HepG2 (cell line): ENCODE results near the gene ZNF821. TPM values are rescaled to one million over a fixed set of nuclear protein-coding genes. Genes with fewer than 3 reads are reported as not detected.
A peak's percentile ranks its signal among the peaks of the same experiment; 100 is the strongest.

Source experiments
- ATF1 ChIP-seq: IDR thresholded peaks from 2 replicates; pipeline ENCODE4 v1.6.1; 2016; ENCODE audit warnings: mild to moderate bottlenecking, control low read depth
- DPF2 ChIP-seq: sonication (generic); formaldehyde crosslinking; IDR thresholded peaks from 2 replicates; pipeline ENCODE4 v1.4.0; 2020; ENCODE audit warnings: mild to moderate bottlenecking, low read depth, missing genetic modification reagents, borderline replicate concordance
- HOXA7 ChIP-seq: sonication (generic); formaldehyde crosslinking; IDR thresholded peaks from 2 replicates; pipeline ENCODE4 v1.8.1; 2022; ENCODE audit warnings: mild to moderate bottlenecking, missing genetic modification reagents, moderate library complexity
- IKZF1 ChIP-seq: fragments of 450-650 bp; IDR thresholded peaks from 2 replicates; pipeline ENCODE4 v1.7.1; 2016
- KAT8 ChIP-seq: IDR thresholded peaks from 2 replicates; pipeline ENCODE4 v1.6.1; 2016; ENCODE audit warnings: missing genetic modification reagents, missing compliant biosample characterization
- NFE2L2 ChIP-seq: fragments of 150-350 bp; IDR thresholded peaks from 2 replicates; pipeline ENCODE4 v1.6.1; 2014; ENCODE audit warnings: low read length
- TCF12 ChIP-seq, 2 experiments: fragments of 450-650 bp in 1 of 2; sonication (generic) in 1 of 2; formaldehyde crosslinking in 1 of 2; IDR thresholded peaks; 2 replicates each; pipeline versions ENCODE4 v1.6.1 to v1.8.0; 2017 to 2022; ENCODE audit warnings: antibody characterized with exemption in 1 of 2, mild to moderate bottlenecking in 1 of 2, missing genetic modification reagents in 1 of 2, moderate library complexity in 1 of 2
- ZFX ChIP-seq: sonication (generic); formaldehyde crosslinking; IDR thresholded peaks from 2 replicates; pipeline ENCODE4 v1.4.0; 2020; ENCODE audit warnings: mild to moderate bottlenecking, low read depth, missing genetic modification reagents, moderate library complexity
- ZNF343 ChIP-seq: sonication (generic); formaldehyde crosslinking; IDR thresholded peaks from 2 replicates; pipeline ENCODE4 v1.4.0; 2020; ENCODE audit warnings: mild to moderate bottlenecking, missing genetic modification reagents
- ZNF790 ChIP-seq: sonication (generic); formaldehyde crosslinking; IDR thresholded peaks from 2 replicates; pipeline ENCODE4 v1.8.0; 2022; ENCODE audit warnings: missing genetic modification reagents, mild to moderate bottlenecking, borderline replicate concordance
- polyA plus RNA-seq, 8 experiments: library from polyadenylated mRNA; depleted of rRNA in 3 of 8; stranded (reverse) in 7 of 8; unstranded in 1 of 8; fragments of >200 nt; fragmentation: Illumina TruSeq in 4 of 8; extraction: Trizol in 4 of 8; gene quantifications; 2 replicates each; pipeline versions ENCODE4 v1.2.1 to v1.2.3, GENCODE V29; 2011 to 2016; ENCODE audit warnings: low read depth in 4 of 8, missing spikeins in 1 of 8, mixed read lengths in 1 of 8; ENCODE audit not compliant: insufficient read depth in 1 of 8
- total RNA-seq, 5 experiments: library from RNA; depleted of rRNA; stranded (reverse); fragments of >200 nt; fragmentation: Illumina TruSeq; extraction: Trizol; gene quantifications; 2 replicates each; pipeline ENCODE4 v1.2.3, GENCODE V29; 2016; ENCODE audit warnings: low read depth in 1 of 5
- TF ChIP-seq, protein P1 (sequence below): sonication (generic); formaldehyde crosslinking; IDR thresholded peaks from 2 replicates; pipeline ENCODE4 v1.4.0; 2020; ENCODE audit warnings: missing genetic modification reagents, borderline replicate concordance
- TF ChIP-seq, protein P2 (sequence below), 2 experiments: sonication (generic) in 1 of 2; formaldehyde crosslinking in 1 of 2; IDR thresholded peaks; 2 replicates each; pipeline versions ENCODE4 v1.5.1 to v1.6.1; 2011 to 2020; ENCODE audit warnings: borderline replicate concordance in 1 of 2, low read depth in 1 of 2, low read length in 1 of 2, mild to moderate bottlenecking in 1 of 2, missing genetic modification reagents in 1 of 2, moderate library complexity in 1 of 2
- TF ChIP-seq, protein P3 (sequence below): IDR thresholded peaks from 2 replicates; pipeline ENCODE4 v1.4.0; 2020; ENCODE audit warnings: mild to moderate bottlenecking, missing genetic modification reagents
- TF ChIP-seq, protein P4 (sequence below): fragments of 450-650 bp; IDR thresholded peaks from 2 replicates; pipeline ENCODE4 v1.6.1; 2017; ENCODE audit warnings: mild to moderate bottlenecking

The ZNF821 gene
- total and polyA plus RNA-seq, 2 of the 13 experiments (the other 11 are each of a cell fraction or from before 2014, with no cell fraction given), result 7.0 to 9.1 TPM

DNA sequence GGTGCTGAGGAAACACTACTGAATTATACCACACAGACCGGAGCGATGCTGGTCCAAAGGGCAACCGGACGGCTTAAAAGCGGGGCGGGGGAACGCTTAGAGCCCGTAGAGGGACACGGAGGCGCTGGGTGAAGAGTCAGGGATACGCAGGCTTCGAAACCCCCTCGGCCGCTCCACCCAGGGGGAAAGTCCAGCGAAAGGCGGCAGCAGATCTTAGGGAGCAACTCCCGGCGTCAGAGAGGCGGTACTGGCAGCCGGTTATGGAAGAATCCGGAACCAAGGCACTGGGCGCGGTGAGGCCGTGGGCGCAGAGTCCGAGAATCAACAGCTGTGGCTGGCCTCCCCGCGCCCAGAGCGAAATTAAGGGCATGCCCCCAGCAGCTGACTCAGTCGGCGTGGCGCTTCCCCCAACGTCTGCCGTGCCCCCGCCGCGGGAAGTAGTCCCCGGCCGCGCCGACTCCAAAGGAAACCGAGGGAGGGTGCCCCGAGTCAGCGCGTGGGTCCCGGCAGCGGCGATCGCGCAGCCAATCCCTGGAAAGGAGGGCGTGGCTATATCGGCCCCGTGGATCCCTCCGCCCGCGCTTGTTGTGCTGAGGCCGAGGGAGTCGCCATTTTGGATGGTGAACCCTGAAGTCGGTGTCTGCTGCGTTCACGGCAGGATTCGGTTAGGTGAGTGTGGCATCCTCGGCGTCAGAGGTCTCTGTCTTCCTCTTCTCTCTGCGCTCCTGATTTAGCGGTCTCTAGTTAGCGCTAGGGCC is 11.1 kb upstream of the ZNF821 start, which contains the start of gene IST1 (continued):
- TF ChIP-seq, protein P1, sequence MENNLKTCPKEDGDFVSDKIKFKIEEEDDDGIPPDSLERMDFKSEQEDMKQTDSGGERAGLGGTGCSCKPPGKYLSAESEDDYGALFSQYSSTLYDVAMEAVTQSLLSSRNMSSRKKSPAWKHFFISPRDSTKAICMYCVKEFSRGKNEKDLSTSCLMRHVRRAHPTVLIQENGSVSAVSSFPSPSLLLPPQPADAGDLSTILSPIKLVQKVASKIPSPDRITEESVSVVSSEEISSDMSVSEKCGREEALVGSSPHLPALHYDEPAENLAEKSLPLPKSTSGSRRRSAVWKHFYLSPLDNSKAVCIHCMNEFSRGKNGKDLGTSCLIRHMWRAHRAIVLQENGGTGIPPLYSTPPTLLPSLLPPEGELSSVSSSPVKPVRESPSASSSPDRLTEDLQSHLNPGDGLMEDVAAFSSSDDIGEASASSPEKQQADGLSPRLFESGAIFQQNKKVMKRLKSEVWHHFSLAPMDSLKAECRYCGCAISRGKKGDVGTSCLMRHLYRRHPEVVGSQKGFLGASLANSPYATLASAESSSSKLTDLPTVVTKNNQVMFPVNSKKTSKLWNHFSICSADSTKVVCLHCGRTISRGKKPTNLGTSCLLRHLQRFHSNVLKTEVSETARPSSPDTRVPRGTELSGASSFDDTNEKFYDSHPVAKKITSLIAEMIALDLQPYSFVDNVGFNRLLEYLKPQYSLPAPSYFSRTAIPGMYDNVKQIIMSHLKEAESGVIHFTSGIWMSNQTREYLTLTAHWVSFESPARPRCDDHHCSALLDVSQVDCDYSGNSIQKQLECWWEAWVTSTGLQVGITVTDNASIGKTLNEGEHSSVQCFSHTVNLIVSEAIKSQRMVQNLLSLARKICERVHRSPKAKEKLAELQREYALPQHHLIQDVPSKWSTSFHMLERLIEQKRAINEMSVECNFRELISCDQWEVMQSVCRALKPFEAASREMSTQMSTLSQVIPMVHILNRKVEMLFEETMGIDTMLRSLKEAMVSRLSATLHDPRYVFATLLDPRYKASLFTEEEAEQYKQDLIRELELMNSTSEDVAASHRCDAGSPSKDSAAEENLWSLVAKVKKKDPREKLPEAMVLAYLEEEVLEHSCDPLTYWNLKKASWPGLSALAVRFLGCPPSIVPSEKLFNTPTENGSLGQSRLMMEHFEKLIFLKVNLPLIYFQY (CRISPR knock-in tag), result 0 out of 2 replicates have a peak, but pooled peaks have one; percentile 71
- peak; percentile 95 for TF ChIP-seq ZFX (CRISPR knock-in tag)
- TF ChIP-seq, protein P2, sequence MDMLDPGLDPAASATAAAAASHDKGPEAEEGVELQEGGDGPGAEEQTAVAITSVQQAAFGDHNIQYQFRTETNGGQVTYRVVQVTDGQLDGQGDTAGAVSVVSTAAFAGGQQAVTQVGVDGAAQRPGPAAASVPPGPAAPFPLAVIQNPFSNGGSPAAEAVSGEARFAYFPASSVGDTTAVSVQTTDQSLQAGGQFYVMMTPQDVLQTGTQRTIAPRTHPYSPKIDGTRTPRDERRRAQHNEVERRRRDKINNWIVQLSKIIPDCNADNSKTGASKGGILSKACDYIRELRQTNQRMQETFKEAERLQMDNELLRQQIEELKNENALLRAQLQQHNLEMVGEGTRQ (IDR thresholded peaks at IDR 0.05; ENCODE audit: low read depth, low read length), result peak; percentile 21; the same call in 1 of the 2 replicates
- TF ChIP-seq, protein P2 (CRISPR knock-in tag; IDR thresholded peaks at IDR 0.05; ENCODE audit: borderline replicate concordance), result peak; percentile 79
- TF ChIP-seq ATF1, result peak; percentile 71; the same call in 1 of the 2 replicates
- peak; percentile 57 for TF ChIP-seq DPF2 (CRISPR knock-in tag)
- no peak for TF ChIP-seq TCF12 (IDR thresholded peaks at IDR 0.05)
- peak; percentile 98 for TF ChIP-seq TCF12 (CRISPR knock-in tag; IDR thresholded peaks at IDR 0.05)
- no peak for TF ChIP-seq IKZF1
- TF ChIP-seq ZNF790 (CRISPR knock-in tag), result peak; percentile 66
- TF ChIP-seq, protein P3, sequence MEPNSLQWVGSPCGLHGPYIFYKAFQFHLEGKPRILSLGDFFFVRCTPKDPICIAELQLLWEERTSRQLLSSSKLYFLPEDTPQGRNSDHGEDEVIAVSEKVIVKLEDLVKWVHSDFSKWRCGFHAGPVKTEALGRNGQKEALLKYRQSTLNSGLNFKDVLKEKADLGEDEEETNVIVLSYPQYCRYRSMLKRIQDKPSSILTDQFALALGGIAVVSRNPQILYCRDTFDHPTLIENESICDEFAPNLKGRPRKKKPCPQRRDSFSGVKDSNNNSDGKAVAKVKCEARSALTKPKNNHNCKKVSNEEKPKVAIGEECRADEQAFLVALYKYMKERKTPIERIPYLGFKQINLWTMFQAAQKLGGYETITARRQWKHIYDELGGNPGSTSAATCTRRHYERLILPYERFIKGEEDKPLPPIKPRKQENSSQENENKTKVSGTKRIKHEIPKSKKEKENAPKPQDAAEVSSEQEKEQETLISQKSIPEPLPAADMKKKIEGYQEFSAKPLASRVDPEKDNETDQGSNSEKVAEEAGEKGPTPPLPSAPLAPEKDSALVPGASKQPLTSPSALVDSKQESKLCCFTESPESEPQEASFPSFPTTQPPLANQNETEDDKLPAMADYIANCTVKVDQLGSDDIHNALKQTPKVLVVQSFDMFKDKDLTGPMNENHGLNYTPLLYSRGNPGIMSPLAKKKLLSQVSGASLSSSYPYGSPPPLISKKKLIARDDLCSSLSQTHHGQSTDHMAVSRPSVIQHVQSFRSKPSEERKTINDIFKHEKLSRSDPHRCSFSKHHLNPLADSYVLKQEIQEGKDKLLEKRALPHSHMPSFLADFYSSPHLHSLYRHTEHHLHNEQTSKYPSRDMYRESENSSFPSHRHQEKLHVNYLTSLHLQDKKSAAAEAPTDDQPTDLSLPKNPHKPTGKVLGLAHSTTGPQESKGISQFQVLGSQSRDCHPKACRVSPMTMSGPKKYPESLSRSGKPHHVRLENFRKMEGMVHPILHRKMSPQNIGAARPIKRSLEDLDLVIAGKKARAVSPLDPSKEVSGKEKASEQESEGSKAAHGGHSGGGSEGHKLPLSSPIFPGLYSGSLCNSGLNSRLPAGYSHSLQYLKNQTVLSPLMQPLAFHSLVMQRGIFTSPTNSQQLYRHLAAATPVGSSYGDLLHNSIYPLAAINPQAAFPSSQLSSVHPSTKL (CRISPR knock-in tag), result peak; percentile 92
- TF ChIP-seq, protein P4, sequence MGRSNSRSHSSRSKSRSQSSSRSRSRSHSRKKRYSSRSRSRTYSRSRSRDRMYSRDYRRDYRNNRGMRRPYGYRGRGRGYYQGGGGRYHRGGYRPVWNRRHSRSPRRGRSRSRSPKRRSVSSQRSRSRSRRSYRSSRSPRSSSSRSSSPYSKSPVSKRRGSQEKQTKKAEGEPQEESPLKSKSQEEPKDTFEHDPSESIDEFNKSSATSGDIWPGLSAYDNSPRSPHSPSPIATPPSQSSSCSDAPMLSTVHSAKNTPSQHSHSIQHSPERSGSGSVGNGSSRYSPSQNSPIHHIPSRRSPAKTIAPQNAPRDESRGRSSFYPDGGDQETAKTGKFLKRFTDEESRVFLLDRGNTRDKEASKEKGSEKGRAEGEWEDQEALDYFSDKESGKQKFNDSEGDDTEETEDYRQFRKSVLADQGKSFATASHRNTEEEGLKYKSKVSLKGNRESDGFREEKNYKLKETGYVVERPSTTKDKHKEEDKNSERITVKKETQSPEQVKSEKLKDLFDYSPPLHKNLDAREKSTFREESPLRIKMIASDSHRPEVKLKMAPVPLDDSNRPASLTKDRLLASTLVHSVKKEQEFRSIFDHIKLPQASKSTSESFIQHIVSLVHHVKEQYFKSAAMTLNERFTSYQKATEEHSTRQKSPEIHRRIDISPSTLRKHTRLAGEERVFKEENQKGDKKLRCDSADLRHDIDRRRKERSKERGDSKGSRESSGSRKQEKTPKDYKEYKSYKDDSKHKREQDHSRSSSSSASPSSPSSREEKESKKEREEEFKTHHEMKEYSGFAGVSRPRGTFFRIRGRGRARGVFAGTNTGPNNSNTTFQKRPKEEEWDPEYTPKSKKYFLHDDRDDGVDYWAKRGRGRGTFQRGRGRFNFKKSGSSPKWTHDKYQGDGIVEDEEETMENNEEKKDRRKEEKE, result no peak
- no peak for TF ChIP-seq HOXA7 (CRISPR knock-in tag)
- TF ChIP-seq NFE2L2, result no peak; the same call in 1 of the 2 replicates
- peak; percentile 97 for TF ChIP-seq KAT8 (CRISPR knock-in tag)
- peak; percentile 92 for TF ChIP-seq ZNF343 (CRISPR knock-in tag)
